Ascending aorta (tissue), 2 donors: ENCODE results near the gene PLEKHH1. TPM values are rescaled to one million over a fixed set of nuclear protein-coding genes. Genes with fewer than 3 reads are reported as not detected.

Source experiments
- DNase-seq, 2 donors: peaks; one replicate each; pipeline ENCODE4 v3.0.0-alpha.2; 2019; ENCODE audit warnings: low spot score in 2 of 2
- H3K27ac ChIP-seq, 2 donors: fragments of 200-600 bp; sonication (generic); one replicate each; pipeline ENCODE4 v1.5.1; 2016 to 2017; ENCODE audit warnings: mild to moderate bottlenecking in 1 of 2
- H3K27me3 ChIP-seq: fragments of 200-600 bp; sonication (generic); one replicate; pipeline ENCODE4 v1.5.1; 2017
- H3K36me3 ChIP-seq, 2 donors: fragments of 200-600 bp; sonication (generic); one replicate each; pipeline ENCODE4 v1.5.1; 2016
- H3K4me1 ChIP-seq, 2 donors: fragments of 200-600 bp; sonication (generic); one replicate each; pipeline ENCODE4 v1.5.1; 2016 to 2017; ENCODE audit warnings: mild to moderate bottlenecking in 1 of 2
- H3K4me3 ChIP-seq, 2 donors: fragments of 200-600 bp; sonication (generic); one replicate each; pipeline ENCODE4 v1.5.1; 2016 to 2017; ENCODE audit warnings: mild to moderate bottlenecking in 1 of 2
- H3K9me3 ChIP-seq, 2 donors: fragments of 200-600 bp; sonication (generic); one replicate each; pipeline ENCODE4 v1.5.1; 2016
- CTCF ChIP-seq, 3 experiments: fragments of 200-600 bp in 2 of 3; fragments of 450-650 bp in 1 of 3; sonication (generic) in 2 of 3; IDR thresholded peaks; one replicate each; pipeline ENCODE4 v1.5.1; 2016 to 2019; ENCODE audit warnings: antibody characterized with exemption in 3 of 3, mild to moderate bottlenecking in 1 of 3, moderate library complexity in 1 of 3
- intact Hi-C: fragments of 100-400 bp; cut with DNase I; formaldehyde crosslinking; loops from one replicate; pipeline ENCODE4 v1.15.1; 2023
- total RNA-seq: library from RNA; depleted of rRNA; stranded (reverse); fragments of >200 nt; gene quantifications from one replicate; pipeline ENCODE4 v1.1.0, GENCODE V29; 2016

PLEKHH1 gene
- total RNA-seq, 1 donor from 2014 or later = 15.0 TPM

GRCh38 chr14:67516676-67517075 is 16.4 kb upstream of the PLEKHH1 start:
- no peak for DNase-seq
- Histone ChIP-seq H3K27ac (no peak overlapping the region), H3K4me3 (no peak overlapping the region), H3K9me3 (no peaks in the 10 kb centered on the region), H3K27me3 (no peaks in the 10 kb centered on the region), H3K4me1 (peaks cover 0 to 6% of the 10 kb centered on the region in 2 donors), H3K36me3 (no peaks in the 10 kb centered on the region)
- intact Hi-C loops = no loop called here
- no peak for TF ChIP-seq CTCF (IDR thresholded peaks at IDR 0.05)

- H3K27ac ChIP-seq = no peak overlapping the region
- intact Hi-C loops = no loop called here
- DNase-seq = no peak
Observed at GRCh38 chr14:67517083-67517482, 16.0 kb upstream of the PLEKHH1 start.

GRCh38 chr14:67519406-67519805 is 13.7 kb upstream of the PLEKHH1 start:
- Histone ChIP-seq H3K27me3 (no peaks in the 10 kb centered on the region), H3K36me3 (no peaks in the 10 kb centered on the region), H3K9me3 (no peaks in the 10 kb centered on the region), H3K4me3 (no peak overlapping the region), H3K4me1 (peaks cover 0 to 6% of the 10 kb centered on the region in 2 donors), H3K27ac (no peak overlapping the region)
- no peak for TF ChIP-seq CTCF (IDR thresholded peaks at IDR 0.05)
- no peak for DNase-seq
- intact Hi-C loops = no loop called here

More at GRCh38 chr14:67517083-67517482, 16.0 kb upstream of the PLEKHH1 start:
- Histone ChIP-seq H3K27me3 (no peaks in the 10 kb centered on the region), H3K36me3 (no peaks in the 10 kb centered on the region), H3K4me3 (no peak overlapping the region), H3K9me3 (no peaks in the 10 kb centered on the region), H3K4me1 (peaks cover 0 to 6% of the 10 kb centered on the region in 2 donors)
- peak in 1 of 3 experiments; percentile 15 for TF ChIP-seq CTCF (IDR thresholded peaks at IDR 0.05)

GRCh38 chr14:67520482-67520881 is 12.6 kb upstream of the PLEKHH1 start:
- H3K4me1 ChIP-seq = peaks cover 0 to 5% of the 10 kb centered on the region in 2 donors
- H3K9me3 ChIP-seq = no peaks in the 10 kb centered on the region
- H3K27ac ChIP-seq = no peak overlapping the region
- TF ChIP-seq CTCF (IDR thresholded peaks at IDR 0.05) = no peak
- no peaks in the 10 kb centered on the region for H3K36me3 ChIP-seq
- DNase-seq = no peak
- H3K4me3 ChIP-seq = no peak overlapping the region
- H3K27me3 ChIP-seq = no peaks in the 10 kb centered on the region
- intact Hi-C loops = loop anchor here (5.0 kb wide), 1 partner anchor 182 kb away; the partner anchor contains the start of gene RDH12

- DNase-seq = no peak
- Histone ChIP-seq H3K27me3 (no peaks in the 10 kb centered on the region), H3K27ac (no peak overlapping the region), H3K4me3 (no peak overlapping the region), H3K9me3 (no peaks in the 10 kb centered on the region), H3K36me3 (no peaks in the 10 kb centered on the region), H3K4me1 (no peaks in the 10 kb centered on the region)
- intact Hi-C loops = loop anchor here (5.0 kb wide), 1 partner anchor 180 kb away; the partner anchor contains the start of gene RDH12
- no peak for TF ChIP-seq CTCF (IDR thresholded peaks at IDR 0.05)
Observed at GRCh38 chr14:67522270-67522669, 10.8 kb upstream of the PLEKHH1 start.
